ENCODE data around the gene YLPM1. TPM values are rescaled to one million over a fixed set of nuclear protein-coding genes. Genes with fewer than 3 reads are reported as not detected.

YLPM1 gene
- total and polyA plus RNA-seq, 10 of the 15 experiments (the other 5 are each of a cell fraction or from before 2014, with no cell fraction given): 11.1 to 48.2 (median 18.0) TPM

- TF ChIP-seq CEBPZ (IDR thresholded peaks at IDR 0.05; ENCODE audit: low read depth, low read length) (no peak), PKNOX1 (IDR thresholded peaks at IDR 0.05) (no peak), IKZF1 (conservative IDR thresholded peaks at IDR 0.05) (no peak), WRNIP1 (IDR thresholded peaks at IDR 0.05; ENCODE audit: borderline replicate concordance, low read depth, low read length) (no peak), RCOR1 (conservative IDR thresholded peaks at IDR 0.05; ENCODE audit: low read depth, low read length) (no peak), BCL11A (IDR thresholded peaks at IDR 0.05; ENCODE audit: low read depth, low read length) (no peak), NFYA (IDR thresholded peaks at IDR 0.05; ENCODE audit: borderline replicate concordance, low read depth, low read length) (no peak), CHD2 (IDR thresholded peaks at IDR 0.05; ENCODE audit: borderline replicate concordance, low read depth, low read length) (no peak), RAD51 (IDR thresholded peaks at IDR 0.05) (no peak), SREBF1 (IDR thresholded peaks at IDR 0.05; ENCODE audit: low read length) (no peak)
Observed at GRCh38 chr14:74807853-74808545, 44.9 kb downstream of the YLPM1 start (continued).
